ENCODE data around the gene TNKS1BP1.

Gene TNKS1BP1

GRCh38 chr11:57353036-57353435 is 28.3 kb upstream of the TNKS1BP1 start:
- no peak overlapping the region for H3K4me3 ChIP-seq (ENCODE audit: low read depth in 1 of 2, low read length in 2 of 2)
- H3K9ac ChIP-seq (ENCODE audit: low read length): no peak overlapping the region
- H3K4me1 ChIP-seq (ENCODE audit: insufficient read depth, low read length): peaks cover 10% of the 10 kb centered on the region
- no peaks in the 10 kb centered on the region for H3K36me3 ChIP-seq (ENCODE audit: insufficient read depth, low read length)
- H3K9me3 ChIP-seq (ENCODE audit: low read length): no peaks in the 10 kb centered on the region
- no peak overlapping the region for H3K27ac ChIP-seq (ENCODE audit: low read depth, low read length)
- no peaks in the 10 kb centered on the region for H3K27me3 ChIP-seq (ENCODE audit: control insufficient read depth in 1 of 2, insufficient read depth in 2 of 2, low read length in 2 of 2)

GRCh38 chr11:57349491-57350274 is 24.9 kb upstream of the TNKS1BP1 start:
- Histone ChIP-seq H3K27me3 (ENCODE audit: control insufficient read depth in 1 of 2, insufficient read depth in 2 of 2, low read length in 2 of 2) (no peaks in the 10 kb centered on the region), H3K36me3 (ENCODE audit: insufficient read depth, low read length) (no peaks in the 10 kb centered on the region), H3K4me1 (ENCODE audit: insufficient read depth, low read length) (peaks cover 6% of the 10 kb centered on the region), H3K4me3 (ENCODE audit: low read depth in 1 of 2, low read length in 2 of 2) (no peak overlapping the region), H3K9ac (ENCODE audit: low read length) (no peak overlapping the region), H3K27ac (ENCODE audit: low read depth, low read length) (no peak overlapping the region), H3K9me3 (ENCODE audit: low read length) (no peaks in the 10 kb centered on the region)

GRCh38 chr11:57348636-57349313 is 24.0 kb upstream of the TNKS1BP1 start:
- no peaks in the 10 kb centered on the region for H3K9me3 ChIP-seq (ENCODE audit: low read length)
- H3K36me3 ChIP-seq (ENCODE audit: insufficient read depth, low read length): no peaks in the 10 kb centered on the region
- H3K27ac ChIP-seq (ENCODE audit: low read depth, low read length): no peak overlapping the region
- no peaks in the 10 kb centered on the region for H3K27me3 ChIP-seq (ENCODE audit: control insufficient read depth in 1 of 2, insufficient read depth in 2 of 2, low read length in 2 of 2)
- H3K4me1 ChIP-seq (ENCODE audit: insufficient read depth, low read length): peaks cover 6% of the 10 kb centered on the region
- no peak overlapping the region for H3K9ac ChIP-seq (ENCODE audit: low read length)
- no peak overlapping the region for H3K4me3 ChIP-seq (ENCODE audit: low read depth in 1 of 2, low read length in 2 of 2)

DNA sequence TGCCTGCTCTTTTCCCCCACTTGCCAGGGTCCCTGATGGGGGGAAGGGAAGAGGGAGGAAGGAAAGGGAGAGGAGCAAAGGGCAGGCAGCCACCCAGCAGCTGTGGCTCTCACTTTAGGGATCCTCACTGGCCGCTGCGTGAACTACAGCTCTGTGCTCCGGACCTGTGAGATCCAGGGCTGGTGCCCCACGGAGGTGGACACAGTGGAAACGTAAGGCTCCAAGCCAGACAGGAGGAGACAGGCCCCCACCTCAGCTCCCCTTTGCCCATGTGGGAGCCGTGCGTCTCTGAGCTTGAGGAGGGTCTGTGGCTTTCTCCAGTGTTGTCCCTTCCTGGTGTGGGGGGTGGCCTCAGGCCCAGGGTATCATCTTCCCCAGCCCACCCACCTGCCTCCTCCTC is 23.3 kb upstream of the TNKS1BP1 start:
- no peaks in the 10 kb centered on the region for H3K9me3 ChIP-seq (ENCODE audit: low read length)
- H3K27ac ChIP-seq (ENCODE audit: low read depth, low read length): no peak overlapping the region
- no peaks in the 10 kb centered on the region for H3K27me3 ChIP-seq (ENCODE audit: control insufficient read depth in 1 of 2, insufficient read depth in 2 of 2, low read length in 2 of 2)
- H3K36me3 ChIP-seq (ENCODE audit: insufficient read depth, low read length): no peaks in the 10 kb centered on the region
- H3K4me1 ChIP-seq (ENCODE audit: insufficient read depth, low read length): peaks cover 6% of the 10 kb centered on the region
- H3K4me3 ChIP-seq (ENCODE audit: low read depth in 1 of 2, low read length in 2 of 2): no peak overlapping the region
- no peak overlapping the region for H3K9ac ChIP-seq (ENCODE audit: low read length)

DNA sequence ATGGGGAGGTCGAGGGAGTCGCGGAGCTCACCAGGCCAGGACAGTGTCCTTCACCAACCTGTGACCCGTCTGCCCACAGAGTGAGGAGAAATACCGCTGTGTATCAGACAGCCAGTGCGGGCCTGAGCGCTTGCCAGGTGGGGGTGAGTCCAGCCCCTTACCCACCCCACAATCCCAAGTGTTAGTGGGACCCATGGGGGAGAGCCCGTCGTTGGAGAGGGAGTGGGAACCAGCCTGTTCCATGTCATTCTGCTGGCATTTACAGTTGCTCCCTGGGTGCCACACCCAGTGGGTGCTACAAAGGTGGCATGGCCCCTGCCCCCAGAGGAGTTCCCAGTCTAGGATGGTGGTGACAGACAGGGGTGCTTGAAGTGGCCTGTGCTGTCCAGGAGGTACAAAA is 22.6 kb upstream of the TNKS1BP1 start:
- Histone ChIP-seq H3K9me3 (ENCODE audit: low read length) (no peaks in the 10 kb centered on the region), H3K36me3 (ENCODE audit: insufficient read depth, low read length) (no peaks in the 10 kb centered on the region), H3K4me1 (ENCODE audit: insufficient read depth, low read length) (peaks cover 6% of the 10 kb centered on the region), H3K27ac (ENCODE audit: low read depth, low read length) (no peak overlapping the region), H3K4me3 (ENCODE audit: low read depth in 1 of 2, low read length in 2 of 2) (no peak overlapping the region), H3K9ac (ENCODE audit: low read length) (no peak overlapping the region), H3K27me3 (ENCODE audit: control insufficient read depth in 1 of 2, insufficient read depth in 2 of 2, low read length in 2 of 2) (no peaks in the 10 kb centered on the region)

- H3K9ac ChIP-seq (ENCODE audit: low read length): no peak overlapping the region
- H3K27ac ChIP-seq (ENCODE audit: low read depth, low read length): no peak overlapping the region
Measured at GRCh38 chr11:57345555-57346211, 20.9 kb upstream of the TNKS1BP1 start.

GRCh38 chr11:57344826-57345225 is 20.1 kb upstream of the TNKS1BP1 start:
- peaks cover 4% of the 10 kb centered on the region for H3K4me1 ChIP-seq (ENCODE audit: insufficient read depth, low read length)
- no peak overlapping the region for H3K4me3 ChIP-seq (ENCODE audit: low read depth in 1 of 2, low read length in 2 of 2)
- H3K9ac ChIP-seq (ENCODE audit: low read length): no peak overlapping the region
- H3K9me3 ChIP-seq (ENCODE audit: low read length): no peaks in the 10 kb centered on the region
- no peaks in the 10 kb centered on the region for H3K36me3 ChIP-seq (ENCODE audit: insufficient read depth, low read length)
- H3K27me3 ChIP-seq (ENCODE audit: control insufficient read depth in 1 of 2, insufficient read depth in 2 of 2, low read length in 2 of 2): no peaks in the 10 kb centered on the region
- no peak overlapping the region for H3K27ac ChIP-seq (ENCODE audit: low read depth, low read length)

More at GRCh38 chr11:57345555-57346211, 20.9 kb upstream of the TNKS1BP1 start:
- no peak overlapping the region for H3K4me3 ChIP-seq (ENCODE audit: low read depth in 1 of 2, low read length in 2 of 2)
- no peaks in the 10 kb centered on the region for H3K27me3 ChIP-seq (ENCODE audit: control insufficient read depth in 1 of 2, insufficient read depth in 2 of 2, low read length in 2 of 2)
- no peaks in the 10 kb centered on the region for H3K9me3 ChIP-seq (ENCODE audit: low read length)
- H3K4me1 ChIP-seq (ENCODE audit: insufficient read depth, low read length): peaks cover 6% of the 10 kb centered on the region
- H3K36me3 ChIP-seq (ENCODE audit: insufficient read depth, low read length): no peaks in the 10 kb centered on the region

GRCh38 chr11:57343825-57344224 is 19.1 kb upstream of the TNKS1BP1 start:
- Histone ChIP-seq H3K9ac (ENCODE audit: low read length) (no peak overlapping the region), H3K9me3 (ENCODE audit: low read length) (no peaks in the 10 kb centered on the region), H3K4me3 (ENCODE audit: low read depth in 1 of 2, low read length in 2 of 2) (no peak overlapping the region), H3K36me3 (ENCODE audit: insufficient read depth, low read length) (no peaks in the 10 kb centered on the region), H3K27ac (ENCODE audit: low read depth, low read length) (no peak overlapping the region), H3K27me3 (ENCODE audit: control insufficient read depth in 1 of 2, insufficient read depth in 2 of 2, low read length in 2 of 2) (no peaks in the 10 kb centered on the region), H3K4me1 (ENCODE audit: insufficient read depth, low read length) (no peaks in the 10 kb centered on the region)

- no peaks in the 10 kb centered on the region for H3K9me3 ChIP-seq (ENCODE audit: low read length)
- no peaks in the 10 kb centered on the region for H3K36me3 ChIP-seq (ENCODE audit: insufficient read depth, low read length)
- no peaks in the 10 kb centered on the region for H3K4me1 ChIP-seq (ENCODE audit: insufficient read depth, low read length)
- H3K4me3 ChIP-seq (ENCODE audit: low read depth in 1 of 2, low read length in 2 of 2): no peak overlapping the region
- no peaks in the 10 kb centered on the region for H3K27me3 ChIP-seq (ENCODE audit: control insufficient read depth in 1 of 2, insufficient read depth in 2 of 2, low read length in 2 of 2)
- H3K27ac ChIP-seq (ENCODE audit: low read depth, low read length): no peak overlapping the region
- H3K9ac ChIP-seq (ENCODE audit: low read length): no peak overlapping the region
Measured at GRCh38 chr11:57342702-57343101, 17.9 kb upstream of the TNKS1BP1 start.

DNA sequence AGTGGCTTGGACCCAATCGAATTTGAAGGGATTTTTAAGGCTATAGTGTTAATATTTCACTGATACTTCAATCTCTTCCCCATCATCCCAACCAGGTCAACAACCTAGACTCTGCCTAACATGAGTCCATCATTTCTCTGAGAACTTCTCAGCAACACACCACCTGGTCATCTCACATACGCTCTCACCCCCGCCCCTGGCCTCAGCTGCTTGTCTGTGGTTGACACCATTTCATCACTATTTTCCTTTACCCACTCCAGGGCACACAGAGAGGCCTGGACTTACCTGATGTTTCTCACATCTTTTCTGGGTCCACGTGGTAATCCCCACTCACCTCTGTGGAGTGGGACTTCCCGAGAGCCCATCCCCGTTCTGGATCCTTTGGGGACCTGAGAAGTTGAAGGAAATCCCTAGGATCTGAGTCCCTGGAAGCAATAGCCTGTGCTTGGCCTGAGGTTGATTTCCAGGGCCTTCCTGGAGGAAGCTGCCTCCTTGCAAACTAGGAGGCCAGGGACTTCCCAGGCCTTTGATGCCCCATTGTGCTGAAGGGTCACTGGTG is 16.6 kb upstream of the TNKS1BP1 start:
- Histone ChIP-seq H3K4me3 (ENCODE audit: low read depth in 1 of 2, low read length in 2 of 2) (no peak overlapping the region), H3K9me3 (ENCODE audit: low read length) (no peaks in the 10 kb centered on the region)

DNA sequence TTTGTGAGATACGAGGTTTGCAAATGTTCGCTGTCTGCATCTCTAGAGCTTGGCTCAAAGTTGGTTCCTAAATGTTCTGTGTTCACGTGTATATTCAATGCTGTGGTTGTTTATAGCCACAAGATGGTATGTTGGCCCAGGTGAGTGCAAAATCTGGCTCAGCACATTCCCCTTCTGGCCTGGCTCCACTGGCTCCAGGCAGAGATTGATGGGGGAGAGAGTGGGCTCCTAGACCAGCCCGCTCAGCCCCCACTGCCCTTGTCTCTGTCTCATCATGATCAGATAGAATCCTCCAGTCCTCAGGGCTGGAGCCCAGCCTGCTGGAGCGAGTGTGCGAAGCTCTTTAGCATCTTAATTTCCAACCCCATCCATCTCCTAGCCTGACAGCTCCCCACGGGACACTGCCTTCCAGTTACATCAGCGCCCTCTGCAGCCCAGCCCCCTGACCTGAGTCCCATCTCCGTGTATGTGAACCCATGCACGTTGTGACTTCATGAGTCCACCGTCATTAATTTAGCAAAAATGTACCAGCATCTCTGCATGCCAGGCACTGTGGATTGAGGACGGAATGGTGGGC is 15.4 kb upstream of the TNKS1BP1 start:
- no peaks in the 10 kb centered on the region for H3K27me3 ChIP-seq (ENCODE audit: control insufficient read depth in 1 of 2, insufficient read depth in 2 of 2, low read length in 2 of 2)
- no peak overlapping the region for H3K4me3 ChIP-seq (ENCODE audit: low read depth in 1 of 2, low read length in 2 of 2)
- H3K9me3 ChIP-seq (ENCODE audit: low read length): no peaks in the 10 kb centered on the region
- no peak overlapping the region for H3K27ac ChIP-seq (ENCODE audit: low read depth, low read length)
- H3K36me3 ChIP-seq (ENCODE audit: insufficient read depth, low read length): no peaks in the 10 kb centered on the region
- H3K9ac ChIP-seq (ENCODE audit: low read length): no peak overlapping the region
- peaks cover 6% of the 10 kb centered on the region for H3K4me1 ChIP-seq (ENCODE audit: insufficient read depth, low read length)

More for the DNA sequence above, 16.6 kb upstream of the TNKS1BP1 start:
- H3K9ac ChIP-seq (ENCODE audit: low read length): no peak overlapping the region
- H3K4me1 ChIP-seq (ENCODE audit: insufficient read depth, low read length): peaks cover 2% of the 10 kb centered on the region
- no peak overlapping the region for H3K27ac ChIP-seq (ENCODE audit: low read depth, low read length)
- H3K27me3 ChIP-seq (ENCODE audit: control insufficient read depth in 1 of 2, insufficient read depth in 2 of 2, low read length in 2 of 2): no peaks in the 10 kb centered on the region
- no peaks in the 10 kb centered on the region for H3K36me3 ChIP-seq (ENCODE audit: insufficient read depth, low read length)
